CD4-positive, alpha-beta T cell treated with Interleukin-17A for 4 hours (primary cell): Measurements from ENCODE around the gene BCHE.

Source experiments
- DNase-seq: peaks from one replicate; pipeline ENCODE4 v3.0.0-alpha.2; 2020; ENCODE audit warnings: mixed read lengths

The BCHE gene

DNA sequence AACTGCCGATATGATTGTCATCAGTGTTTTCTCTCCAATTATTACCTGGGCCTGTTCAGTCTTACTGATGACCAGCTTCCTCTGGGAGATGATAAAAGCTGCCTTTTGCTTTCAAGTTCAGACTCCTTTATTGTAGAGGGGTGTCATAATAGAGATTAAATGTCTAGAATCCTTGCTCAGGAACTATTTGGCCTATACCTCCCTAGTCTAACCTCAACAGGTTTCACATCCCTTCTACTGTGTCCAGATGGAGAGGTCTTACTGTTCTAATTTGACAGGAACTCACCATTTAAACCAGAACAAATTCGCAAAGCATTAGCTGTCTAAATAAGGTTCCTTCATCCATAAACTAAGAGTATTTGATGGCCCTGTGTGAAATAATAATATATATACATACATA, 88.0 kb downstream of the BCHE start:
- no peak for DNase-seq

DNA sequence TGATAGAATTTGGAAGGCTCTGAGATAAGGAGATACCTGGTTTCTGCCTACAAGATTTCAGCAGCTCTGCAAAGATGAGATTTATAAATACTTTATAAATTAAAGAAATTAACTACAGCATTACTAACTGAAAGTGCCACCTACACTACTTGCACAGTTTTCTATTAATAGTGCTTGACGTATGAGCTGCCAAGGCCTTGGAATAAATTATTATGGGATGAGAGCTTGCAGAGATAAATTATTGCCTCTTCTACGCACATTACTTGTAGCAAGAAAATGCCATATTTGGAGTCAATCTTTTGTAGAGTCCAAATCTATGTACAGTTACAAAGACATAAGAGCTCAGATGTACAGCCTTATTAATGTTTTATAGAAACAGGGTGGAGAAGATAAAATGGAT, 89.1 kb downstream of the BCHE start:
- no peak for DNase-seq

DNA sequence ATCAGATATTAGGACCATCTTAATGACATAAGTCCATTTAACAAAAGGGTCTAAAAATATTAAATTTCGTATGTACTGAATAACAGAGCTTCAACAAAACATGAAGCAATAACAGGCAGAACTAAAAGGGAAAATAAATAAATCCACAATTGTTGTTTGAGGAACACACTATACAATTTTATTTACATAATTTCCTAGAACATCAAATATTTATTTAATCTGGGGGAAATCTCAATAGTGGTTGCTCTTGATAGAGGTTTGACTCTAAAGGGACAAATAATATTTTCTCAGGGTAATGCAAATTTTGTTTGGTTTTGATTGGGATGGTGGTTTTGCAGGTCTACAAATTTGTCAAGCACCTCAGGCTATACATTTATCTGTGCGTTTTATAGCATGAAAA, 90.3 kb downstream of the BCHE start:
- DNase-seq = no peak

DNA sequence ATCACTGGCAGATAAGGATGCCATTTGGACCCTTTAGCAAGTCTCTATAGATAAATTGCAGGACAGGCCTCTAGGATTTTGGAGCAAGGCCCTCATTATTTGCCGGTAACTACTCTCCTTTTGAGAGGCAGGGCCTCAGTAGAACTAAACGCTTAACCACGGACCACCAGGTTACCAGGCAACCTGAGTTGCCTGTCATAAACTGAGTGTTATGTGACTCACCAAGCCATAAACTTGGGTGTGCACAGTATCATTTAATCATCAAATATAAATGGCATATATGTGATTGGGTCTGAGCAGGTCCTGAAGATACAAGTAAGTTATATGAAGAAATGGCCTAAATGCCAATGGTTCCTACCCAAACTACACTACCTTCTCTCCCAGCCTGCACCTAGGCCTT, 93.2 kb downstream of the BCHE start:
- no peak for DNase-seq

DNA sequence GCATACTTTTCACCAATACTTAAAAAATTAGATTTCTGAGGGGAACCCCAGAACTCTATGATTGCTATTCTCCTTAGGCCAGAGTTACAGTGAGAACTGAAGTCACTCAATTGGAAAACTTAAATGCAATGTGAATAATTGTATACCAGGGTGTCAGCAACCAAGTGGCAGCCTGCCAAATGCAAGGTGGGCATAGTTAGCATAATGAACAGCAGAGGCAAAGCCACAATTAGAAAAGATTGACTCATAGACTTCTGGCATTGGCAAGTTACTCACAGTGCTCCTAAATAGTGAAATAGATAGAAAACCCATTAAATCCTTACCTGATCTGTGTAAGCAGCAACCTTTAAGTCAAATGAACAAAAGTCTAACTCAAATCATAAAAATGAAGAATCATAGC, 94.9 kb downstream of the BCHE start:
- no peak for DNase-seq

DNA sequence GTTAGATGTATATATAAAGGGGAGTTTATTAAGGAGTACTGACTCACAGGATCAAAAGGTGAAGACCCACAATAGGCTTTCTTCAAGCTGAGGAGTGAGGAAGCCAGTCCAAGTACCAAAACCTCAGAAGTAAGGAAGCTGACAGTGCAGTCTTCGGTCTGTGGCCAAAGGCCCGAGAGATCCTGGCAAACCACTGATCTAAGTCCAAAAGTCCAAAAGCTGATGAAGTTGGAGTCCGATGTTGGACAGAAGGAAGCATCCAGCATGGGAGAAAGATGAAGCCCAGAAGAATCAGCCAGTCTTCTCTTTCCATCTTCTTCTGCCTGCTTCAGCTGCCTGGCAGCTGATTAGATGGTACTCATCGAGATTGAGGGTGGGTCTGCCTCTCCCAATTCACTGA, 107.5 kb downstream of the BCHE start:
- no peak for DNase-seq

DNA sequence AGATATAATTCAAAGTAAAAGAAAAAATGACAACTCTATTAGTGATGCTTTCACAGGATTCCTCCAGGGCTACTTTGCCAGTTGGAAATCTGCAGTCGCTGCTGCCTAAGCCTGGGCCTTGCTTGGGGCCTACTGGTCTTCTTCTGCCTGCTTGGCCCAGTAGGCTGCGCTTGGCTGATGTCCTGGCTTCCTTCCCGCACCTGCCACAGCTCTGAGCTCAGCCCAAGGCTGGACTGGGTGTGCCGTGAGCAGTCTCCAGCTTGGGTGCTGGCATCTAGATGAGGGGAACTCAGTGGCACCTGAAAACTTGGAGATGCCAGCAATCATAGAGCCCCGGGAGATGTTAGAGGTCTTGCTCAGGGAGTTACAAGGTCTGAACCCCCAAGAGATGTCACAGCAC, 108.3 kb downstream of the BCHE start:
- DNase-seq = no peak

DNA sequence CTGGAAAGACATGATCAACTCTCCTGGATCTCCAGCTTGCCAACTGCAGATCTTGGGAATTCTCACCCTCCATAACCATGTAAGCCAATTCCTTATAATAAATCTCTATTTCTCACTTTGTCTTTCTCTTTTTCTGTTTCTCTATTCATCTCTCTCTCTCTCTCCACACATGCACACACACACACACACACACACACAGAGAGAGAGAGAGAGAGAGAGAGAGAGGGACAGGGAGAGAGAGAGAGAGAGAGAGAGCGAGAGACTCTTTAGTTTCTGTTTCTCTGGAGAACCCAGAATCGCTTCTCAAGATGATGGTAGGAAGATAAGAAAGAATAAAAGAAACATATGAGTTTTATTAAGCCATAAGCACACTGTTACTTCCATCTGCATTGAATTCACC, 111.9 kb downstream of the BCHE start:
- no peak for DNase-seq
